ENCODE data around the gene ARHGAP45. TPM values are rescaled to one million over a fixed set of nuclear protein-coding genes. Genes with fewer than 3 reads are reported as not detected.

The ARHGAP45 gene
- total and polyA plus RNA-seq, 9 of the 15 experiments (the other 6 are each of a cell fraction or from before 2014, with no cell fraction given): 0.08 to 22.1 (median 4.2) TPM

DNA sequence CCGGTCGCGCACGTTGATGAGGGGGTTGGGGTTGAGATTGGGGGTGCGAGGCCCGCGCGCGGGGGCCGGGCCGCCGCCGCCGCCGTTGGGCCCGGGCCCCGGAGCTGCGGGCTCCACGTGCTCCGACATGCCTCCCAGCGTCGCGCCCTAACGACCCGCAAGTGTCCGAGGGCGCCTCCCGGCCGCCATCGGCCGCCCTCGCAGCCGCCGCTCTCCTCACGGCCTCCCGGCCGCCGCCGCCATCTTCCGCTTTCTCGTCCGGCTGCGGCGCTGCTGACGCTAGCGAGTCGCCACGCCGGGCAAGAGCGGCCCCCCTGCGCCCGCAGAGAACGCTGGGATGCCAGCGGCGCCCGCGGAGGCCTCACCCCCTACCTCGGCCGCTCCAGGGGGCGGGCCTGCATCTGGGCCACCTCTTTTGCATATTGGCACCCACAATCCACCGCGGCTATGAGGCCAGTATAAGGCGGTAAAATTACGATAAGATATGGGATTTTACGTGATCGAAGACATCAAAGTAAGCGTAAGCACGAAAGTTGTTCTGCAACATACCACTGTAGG lies 46.0 kb upstream of the ARHGAP45 start, which contains the start of gene TMEM259 (continued):
- TF ChIP-seq, protein P1, sequence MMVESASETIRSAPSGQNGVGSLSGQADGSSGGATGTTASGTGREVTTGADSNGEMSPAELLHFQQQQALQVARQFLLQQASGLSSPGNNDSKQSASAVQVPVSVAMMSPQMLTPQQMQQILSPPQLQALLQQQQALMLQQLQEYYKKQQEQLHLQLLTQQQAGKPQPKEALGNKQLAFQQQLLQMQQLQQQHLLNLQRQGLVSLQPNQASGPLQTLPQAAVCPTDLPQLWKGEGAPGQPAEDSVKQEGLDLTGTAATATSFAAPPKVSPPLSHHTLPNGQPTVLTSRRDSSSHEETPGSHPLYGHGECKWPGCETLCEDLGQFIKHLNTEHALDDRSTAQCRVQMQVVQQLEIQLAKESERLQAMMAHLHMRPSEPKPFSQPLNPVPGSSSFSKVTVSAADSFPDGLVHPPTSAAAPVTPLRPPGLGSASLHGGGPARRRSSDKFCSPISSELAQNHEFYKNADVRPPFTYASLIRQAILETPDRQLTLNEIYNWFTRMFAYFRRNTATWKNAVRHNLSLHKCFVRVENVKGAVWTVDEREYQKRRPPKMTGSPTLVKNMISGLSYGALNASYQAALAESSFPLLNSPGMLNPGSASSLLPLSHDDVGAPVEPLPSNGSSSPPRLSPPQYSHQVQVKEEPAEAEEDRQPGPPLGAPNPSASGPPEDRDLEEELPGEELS (CRISPR knock-in tag; IDR thresholded peaks at IDR 0.05; ENCODE audit: borderline replicate concordance): no peak
- TF ChIP-seq SLC30A9 (CRISPR knock-in tag; IDR thresholded peaks at IDR 0.05) (no peak), POLR3A (IDR thresholded peaks at IDR 0.05; ENCODE audit: borderline replicate concordance, extremely low read depth, insufficient read depth, insufficient read length) (no peak), MEF2D (tag; conservative IDR thresholded peaks at IDR 0.05; ENCODE audit: low read depth) (no peak), RBM17 (IDR thresholded peaks at IDR 0.05; ENCODE audit: borderline replicate concordance, low read depth, low read length) (no peak), C11orf30 (IDR thresholded peaks at IDR 0.05; ENCODE audit: low read depth) (no peak), SMAD3 (CRISPR knock-in tag; conservative IDR thresholded peaks at IDR 0.05) (no peak), POLR2G (IDR thresholded peaks at IDR 0.05; ENCODE audit: low read depth, low read length) (peak; percentile 96), KLF10 (CRISPR knock-in tag; IDR thresholded peaks at IDR 0.05) (no peak), RBM34 (IDR thresholded peaks at IDR 0.05; ENCODE audit: borderline replicate concordance, insufficient read depth, low read length) (no peak; the same call in 1 of the 2 replicates), PML (IDR thresholded peaks at IDR 0.05; ENCODE audit: low read length) (no peak), ZNF41 (CRISPR knock-in tag; conservative IDR thresholded peaks at IDR 0.05) (no peak), SPI1 (IDR thresholded peaks at IDR 0.05; ENCODE audit: borderline replicate concordance, low read depth, low read length) (0 out of 2 replicates have a peak, but pooled peaks have one; percentile 15), IRF2 (CRISPR knock-in tag; IDR thresholded peaks at IDR 0.05) (no peak), ZBED1 (IDR thresholded peaks at IDR 0.05) (no peak), NR3C1 (CRISPR knock-in tag; IDR thresholded peaks at IDR 0.05) (0 out of 2 replicates have a peak, but pooled peaks have one; percentile 16), NR2F6 (CRISPR knock-in tag; IDR thresholded peaks at IDR 0.05) (no peak), ZNF121 (CRISPR knock-in tag; conservative IDR thresholded peaks at IDR 0.05) (no peak), PRMT5 (CRISPR knock-in tag; IDR thresholded peaks at IDR 0.05) (no peak), TEAD4 (IDR thresholded peaks at IDR 0.05; ENCODE audit: low read length) (no peak), TEAD4 (CRISPR knock-in tag; IDR thresholded peaks at IDR 0.05; ENCODE audit: borderline replicate concordance) (no peak), ZNF212 (CRISPR knock-in tag; IDR thresholded peaks at IDR 0.05) (no peak), GTF2F1 (IDR thresholded peaks at IDR 0.05; ENCODE audit: low read depth, low read length) (no peak), YBX1 (IDR thresholded peaks at IDR 0.05) (no peak), CBX1 (IDR thresholded peaks at IDR 0.05; ENCODE audit: low read depth) (no peak), MTA2 (IDR thresholded peaks at IDR 0.05; ENCODE audit: low read depth) (no peak), PHB2 (IDR thresholded peaks at IDR 0.05; ENCODE audit: low read depth) (no peak)
- TF ChIP-seq, protein P2, sequence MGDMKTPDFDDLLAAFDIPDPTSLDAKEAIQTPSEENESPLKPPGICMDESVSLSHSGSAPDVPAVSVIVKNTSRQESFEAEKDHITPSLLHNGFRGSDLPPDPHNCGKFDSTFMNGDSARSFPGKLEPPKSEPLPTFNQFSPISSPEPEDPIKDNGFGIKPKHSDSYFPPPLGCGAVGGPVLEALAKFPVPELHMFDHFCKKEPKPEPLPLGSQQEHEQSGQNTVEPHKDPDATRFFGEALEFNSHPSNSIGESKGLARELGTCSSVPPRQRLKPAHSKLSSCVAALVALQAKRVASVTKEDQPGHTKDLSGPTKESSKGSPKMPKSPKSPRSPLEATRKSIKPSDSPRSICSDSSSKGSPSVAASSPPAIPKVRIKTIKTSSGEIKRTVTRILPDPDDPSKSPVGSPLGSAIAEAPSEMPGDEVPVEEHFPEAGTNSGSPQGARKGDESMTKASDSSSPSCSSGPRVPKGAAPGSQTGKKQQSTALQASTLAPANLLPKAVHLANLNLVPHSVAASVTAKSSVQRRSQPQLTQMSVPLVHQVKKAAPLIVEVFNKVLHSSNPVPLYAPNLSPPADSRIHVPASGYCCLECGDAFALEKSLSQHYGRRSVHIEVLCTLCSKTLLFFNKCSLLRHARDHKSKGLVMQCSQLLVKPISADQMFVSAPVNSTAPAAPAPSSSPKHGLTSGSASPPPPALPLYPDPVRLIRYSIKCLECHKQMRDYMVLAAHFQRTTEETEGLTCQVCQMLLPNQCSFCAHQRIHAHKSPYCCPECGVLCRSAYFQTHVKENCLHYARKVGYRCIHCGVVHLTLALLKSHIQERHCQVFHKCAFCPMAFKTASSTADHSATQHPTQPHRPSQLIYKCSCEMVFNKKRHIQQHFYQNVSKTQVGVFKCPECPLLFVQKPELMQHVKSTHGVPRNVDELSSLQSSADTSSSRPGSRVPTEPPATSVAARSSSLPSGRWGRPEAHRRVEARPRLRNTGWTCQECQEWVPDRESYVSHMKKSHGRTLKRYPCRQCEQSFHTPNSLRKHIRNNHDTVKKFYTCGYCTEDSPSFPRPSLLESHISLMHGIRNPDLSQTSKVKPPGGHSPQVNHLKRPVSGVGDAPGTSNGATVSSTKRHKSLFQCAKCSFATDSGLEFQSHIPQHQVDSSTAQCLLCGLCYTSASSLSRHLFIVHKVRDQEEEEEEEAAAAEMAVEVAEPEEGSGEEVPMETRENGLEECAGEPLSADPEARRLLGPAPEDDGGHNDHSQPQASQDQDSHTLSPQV (IDR thresholded peaks at IDR 0.05): no peak
